ENCODE results near the gene TAF9B.
A peak's percentile ranks its signal among the peaks of the same experiment; 100 is the strongest.
"Not testable (repeated sequence)": the region's sequence is repeated elsewhere in the genome, so short reads cannot be mapped to it uniquely, and the experiment has no call there.

Gene TAF9B

DNA sequence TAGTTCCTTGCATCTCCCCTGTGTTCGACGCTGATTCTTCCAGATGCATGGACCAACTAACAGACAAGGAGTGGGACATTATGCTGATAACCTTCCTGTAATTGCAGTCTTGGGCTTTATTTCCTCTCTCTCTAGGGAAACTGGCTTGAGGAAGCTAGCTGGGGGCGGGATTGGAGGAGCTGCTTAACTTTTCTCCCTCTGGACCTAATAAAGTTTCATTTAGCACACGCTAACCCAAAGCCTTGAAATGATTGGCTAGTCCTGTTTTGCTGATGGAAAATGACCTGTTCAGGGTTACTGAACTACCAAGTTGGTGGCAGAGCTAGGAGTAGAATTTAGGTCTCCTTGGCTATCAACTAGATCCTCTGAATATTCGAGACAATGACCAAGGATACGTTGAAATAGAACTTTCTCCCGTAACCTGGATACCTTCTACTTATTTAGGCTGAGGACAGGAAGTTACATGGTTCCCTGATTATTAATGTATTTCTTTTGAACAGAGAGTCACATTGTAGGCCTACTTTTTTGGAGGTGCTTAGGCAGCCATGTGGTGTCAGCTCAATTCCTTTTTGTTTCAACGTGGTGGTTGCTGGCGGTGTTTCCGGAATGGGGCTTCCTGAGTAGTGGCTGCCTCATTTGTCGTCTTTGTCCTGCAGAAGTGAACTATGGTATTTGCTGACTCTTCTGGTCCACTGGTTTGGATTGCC is 33.4 kb downstream of the TAF9B start:
- H3K4me1 ChIP-seq: peaks cover 23 to 45% (median 33%) of the 10 kb centered on the region in 10 experiments
- TF ChIP-seq Cebpa-rat (IDR thresholded peaks at IDR 0.05): no peak
- H3K27me3 ChIP-seq: peaks cover 32 to 69% (median 59%) of the 10 kb centered on the region in 11 experiments
- H3K9ac ChIP-seq: peak overlapping the region; percentile 86 to 97 (median 93); a peak in 16 of 22 replicates
- H3K4me3 ChIP-seq: peak overlapping the region; percentile 73 to 92 (median 84)
- peak overlapping the region in 9 of 11 experiments; percentile 90 to 97 (median 93); a peak in 13 of 22 replicates for H3K27ac ChIP-seq
- peak overlapping the region; percentile 61 to 86 (median 79) for H3K4me2 ChIP-seq
- peaks cover 59 to 70% (median 63%) of the 10 kb centered on the region in 11 experiments for H4K20me1 ChIP-seq
- H3K36me3 ChIP-seq: peaks cover 15 to 50% (median 30%) of the 10 kb centered on the region in 11 experiments; a peak in 21 of 22 replicates
- H3K9me3 ChIP-seq (replicated peaks in 1 of 11): peaks cover 9 to 35% (median 22%) of the 10 kb centered on the region in 11 experiments; a peak in 17 of 22 replicates

DNA sequence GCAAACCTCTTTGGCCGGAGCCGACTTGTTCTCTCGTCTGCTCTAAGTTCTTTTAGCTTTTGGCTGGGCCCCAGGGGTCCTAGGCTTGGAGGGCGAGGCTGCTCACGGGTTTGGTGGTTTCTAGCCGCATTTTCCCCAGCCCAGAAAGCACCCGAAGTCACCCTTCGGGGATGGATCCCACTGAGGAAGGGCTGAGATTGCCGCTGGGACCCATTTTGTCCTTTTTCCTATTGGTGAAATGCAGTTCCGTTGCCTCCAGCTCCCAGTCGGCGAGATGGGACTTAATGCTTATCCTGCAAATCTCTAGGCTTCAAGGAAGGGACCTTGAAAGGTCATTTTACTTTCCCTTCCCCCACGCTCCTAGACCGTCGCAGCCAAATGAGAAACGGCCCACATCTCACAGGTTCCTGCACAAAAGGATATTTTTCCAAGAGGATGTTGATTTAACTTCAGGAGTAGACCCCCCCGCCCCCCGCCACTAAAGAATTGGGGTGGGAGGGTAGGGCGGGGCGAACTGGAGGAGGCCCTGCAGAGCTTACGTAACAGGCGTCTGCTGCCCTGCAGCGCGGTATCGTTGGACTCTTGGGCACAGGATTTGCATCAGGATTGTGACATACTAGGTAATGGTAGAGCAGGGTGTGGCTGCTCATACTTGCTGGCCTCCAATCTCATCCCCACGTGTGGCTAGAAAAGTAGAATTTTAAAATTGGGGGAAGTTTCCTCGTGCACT is 34.8 kb downstream of the TAF9B start:
- H3K4me1 ChIP-seq: peaks cover 23 to 37% (median 31%) of the 10 kb centered on the region in 10 experiments
- peak overlapping the region; percentile 61 to 86 (median 79) for H3K4me2 ChIP-seq
- peaks cover 7 to 36% (median 15%) of the 10 kb centered on the region in 11 experiments; a peak in 16 of 22 replicates for H3K36me3 ChIP-seq
- peaks cover 29 to 68% (median 58%) of the 10 kb centered on the region in 11 experiments for H3K27me3 ChIP-seq
- H3K9ac ChIP-seq: peak overlapping the region; percentile 86 to 97 (median 93)
- peaks cover 47 to 55% (median 48%) of the 10 kb centered on the region in 11 experiments for H4K20me1 ChIP-seq
- H3K27ac ChIP-seq: peak overlapping the region; percentile 79 to 97 (median 93)
- peak overlapping the region; percentile 73 to 92 (median 84) for H3K4me3 ChIP-seq
- TF ChIP-seq Cebpa-rat (IDR thresholded peaks at IDR 0.05): peak in 2 of 11 experiments; percentile 25 to 29; a peak in 1 of 22 replicates
- H3K9me3 ChIP-seq (replicated peaks in 1 of 11): peaks cover 9 to 35% (median 22%) of the 10 kb centered on the region in 11 experiments; a peak in 17 of 22 replicates

DNA sequence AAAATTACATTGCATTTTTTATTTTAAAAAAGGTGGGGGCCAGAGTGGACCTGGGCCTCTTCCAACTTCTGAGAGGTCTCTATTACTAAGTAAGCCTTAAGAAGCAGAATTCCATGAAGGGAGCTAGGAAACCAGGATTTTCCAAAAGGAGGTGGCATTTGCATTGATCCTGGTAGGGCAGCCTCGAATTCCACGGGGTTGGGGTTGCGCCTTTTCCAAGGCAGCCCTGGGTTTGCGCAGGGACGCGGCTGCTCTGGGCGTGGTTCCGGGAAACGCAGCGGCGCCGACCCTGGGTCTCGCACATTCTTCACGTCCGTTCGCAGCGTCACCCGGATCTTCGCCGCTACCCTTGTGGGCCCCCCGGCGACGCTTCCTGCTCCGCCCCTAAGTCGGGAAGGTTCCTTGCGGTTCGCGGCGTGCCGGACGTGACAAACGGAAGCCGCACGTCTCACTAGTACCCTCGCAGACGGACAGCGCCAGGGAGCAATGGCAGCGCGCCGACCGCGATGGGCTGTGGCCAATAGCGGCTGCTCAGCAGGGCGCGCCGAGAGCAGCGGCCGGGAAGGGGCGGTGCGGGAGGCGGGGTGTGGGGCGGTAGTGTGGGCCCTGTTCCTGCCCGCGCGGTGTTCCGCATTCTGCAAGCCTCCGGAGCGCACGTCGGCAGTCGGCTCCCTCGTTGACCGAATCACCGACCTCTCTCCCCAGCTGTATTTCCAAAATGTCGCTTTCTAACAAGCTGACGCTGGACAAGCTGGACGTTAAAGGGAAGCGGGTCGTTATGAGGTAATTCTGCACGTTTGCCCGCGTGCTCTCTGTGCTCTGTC is 35.6 kb downstream of the TAF9B start, which contains the start of gene PGK1:
Gene PGK1 (plus strand): TSS at position 626 of the 824 bp plus-strand sequence. CDS start 93 bp downstream, at position 719.
- Histone ChIP-seq H3K9me3 (replicated peaks in 1 of 11) (peaks cover 9 to 35% (median 22%) of the 10 kb centered on the region in 11 experiments; a peak in 17 of 22 replicates), H3K4me2 (peak within 1 kb of the TSS; percentile 61 to 86 (median 79)), H3K36me3 (peaks cover 6 to 29% (median 13%) of the 10 kb centered on the region in 11 experiments; a peak in 13 of 22 replicates), H3K4me3 (peak within 1 kb of the TSS; percentile 73 to 92 (median 84)), H4K20me1 (peaks cover 39 to 47% (median 40%) of the 10 kb centered on the region in 11 experiments), H3K27ac (peak within 1 kb of the TSS; percentile 79 to 97 (median 93)), H3K4me1 (peaks cover 17 to 37% (median 29%) of the 10 kb centered on the region in 10 experiments), H3K9ac (peak within 1 kb of the TSS; percentile 86 to 97 (median 93)), H3K27me3 (peaks cover 28 to 68% (median 58%) of the 10 kb centered on the region in 11 experiments)
- TF ChIP-seq Cebpa-rat (IDR thresholded peaks at IDR 0.05): no peak

DNA sequence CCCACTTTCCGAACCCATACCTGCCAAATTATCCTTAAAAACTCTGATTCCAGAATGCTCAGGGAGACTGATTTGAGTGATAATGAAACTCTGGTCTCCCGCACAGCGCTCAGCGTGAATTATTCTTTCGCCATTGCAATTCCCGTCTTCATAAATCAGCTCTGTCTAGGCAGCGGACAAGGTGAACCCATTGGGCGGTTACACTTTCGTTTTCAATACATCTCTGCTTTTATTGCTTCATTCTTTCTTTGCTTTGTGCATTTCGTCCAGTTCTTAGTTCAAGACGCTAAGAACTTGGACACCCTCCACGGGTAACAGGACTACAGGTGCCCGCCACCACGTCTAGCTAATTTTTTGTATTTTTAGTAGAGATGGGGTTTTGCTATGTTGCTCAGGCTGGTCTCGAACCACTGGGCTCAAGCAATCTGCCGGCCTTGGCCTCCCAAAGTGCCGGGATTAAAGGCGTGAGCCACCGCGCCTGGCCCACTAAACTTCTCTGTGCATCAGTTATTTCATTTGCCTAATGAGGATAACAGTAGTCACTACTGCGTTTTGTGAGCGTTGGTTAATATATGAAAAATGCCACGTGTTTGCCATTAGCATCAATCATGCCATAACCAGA is 36.3 kb downstream of the TAF9B start:
- Histone ChIP-seq H3K36me3 (peaks cover 6 to 26% (median 13%) of the 10 kb centered on the region in 11 experiments; a peak in 13 of 22 replicates), H3K27me3 (peaks cover 26 to 65% (median 57%) of the 10 kb centered on the region in 11 experiments), H3K27ac (peak overlapping the region; percentile 72 to 97 (median 83); a peak in 21 of 22 replicates), H3K9ac (peak overlapping the region; percentile 64 to 95 (median 74); a peak in 21 of 22 replicates), H3K4me1 (peaks cover 10 to 33% (median 27%) of the 10 kb centered on the region in 10 experiments), H3K4me2 (peak overlapping the region; percentile 32 to 67 (median 52); a peak in 19 of 22 replicates), H3K9me3 (replicated peaks in 1 of 11) (peaks cover 9 to 35% (median 22%) of the 10 kb centered on the region in 11 experiments; a peak in 17 of 22 replicates), H3K4me3 (peak overlapping the region; percentile 35 to 92 (median 72); a peak in 16 of 20 replicates), H4K20me1 (peaks cover 32 to 40% (median 33%) of the 10 kb centered on the region in 11 experiments)
- no peak for TF ChIP-seq Cebpa-rat (IDR thresholded peaks at IDR 0.05)

DNA sequence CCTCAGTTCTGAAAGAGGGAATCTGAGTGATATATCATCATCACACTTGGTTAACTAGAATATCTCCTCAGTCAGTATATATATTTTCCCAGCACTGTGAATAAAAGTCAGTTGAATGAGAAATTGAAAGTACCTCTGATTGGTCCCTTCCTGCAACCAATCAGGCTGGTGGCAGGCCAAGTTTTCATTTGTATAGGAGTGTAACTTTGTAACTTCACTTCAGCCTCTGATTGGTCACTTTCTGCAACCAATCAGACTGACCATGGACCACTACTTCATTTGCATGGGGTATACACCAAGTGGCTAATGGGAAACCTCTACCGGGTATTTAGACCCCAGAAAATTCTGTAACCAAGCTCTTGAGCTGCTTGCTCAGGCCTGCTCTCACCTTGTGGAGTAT is 37.4 kb downstream of the TAF9B start:
- H3K9ac ChIP-seq: no peak overlapping the region
- no peak overlapping the region for H3K4me3 ChIP-seq
- H3K4me1 ChIP-seq: peaks cover 7 to 24% (median 18%) of the 10 kb centered on the region in 10 experiments
- H3K27me3 ChIP-seq: peaks cover 30 to 68% (median 57%) of the 10 kb centered on the region in 11 experiments
- H3K27ac ChIP-seq: no peak overlapping the region
- no peak overlapping the region for H3K4me2 ChIP-seq
- TF ChIP-seq Cebpa-rat (IDR thresholded peaks at IDR 0.05): no peak
- H4K20me1 ChIP-seq: peaks cover 22 to 30% (median 23%) of the 10 kb centered on the region in 11 experiments; a peak in 21 of 22 replicates
- peaks cover 2 to 18% (median 8%) of the 10 kb centered on the region in 11 experiments; a peak in 13 of 22 replicates for H3K36me3 ChIP-seq
- peaks cover 9 to 35% (median 22%) of the 10 kb centered on the region in 11 experiments; a peak in 17 of 22 replicates for H3K9me3 ChIP-seq (replicated peaks in 1 of 11)

DNA sequence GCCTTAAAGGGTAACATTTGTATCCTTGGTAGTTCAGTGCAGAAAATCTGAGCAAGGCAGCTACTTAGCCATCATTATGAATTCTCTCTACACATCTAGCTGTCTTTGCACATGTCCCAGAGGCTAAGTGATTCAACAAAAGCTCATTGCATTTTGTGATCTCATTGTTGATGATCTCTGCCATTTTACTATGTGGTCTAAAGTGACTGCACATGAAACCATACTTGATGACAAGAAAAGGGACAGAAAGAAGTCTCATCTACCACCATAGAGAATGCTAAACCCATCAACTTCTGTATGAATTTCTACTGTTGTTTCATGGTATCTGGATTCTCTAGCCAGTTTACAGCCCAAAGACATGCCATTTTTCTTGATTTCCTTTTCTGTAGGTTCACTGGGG is 41.3 kb downstream of the TAF9B start:
- H3K4me1 ChIP-seq: peaks cover 0 to 5% (median under 1%) of the 10 kb centered on the region in 10 experiments; a peak in 10 of 20 replicates
- no peak overlapping the region for H3K27ac ChIP-seq
- TF ChIP-seq Cebpa-rat (IDR thresholded peaks at IDR 0.05): no peak
- H3K9me3 ChIP-seq (replicated peaks in 1 of 11): peaks cover 0 to 20% (median 15%) of the 10 kb centered on the region in 11 experiments; a peak in 16 of 22 replicates
- peaks cover 44 to 85% (median 77%) of the 10 kb centered on the region in 11 experiments for H3K27me3 ChIP-seq
- no peak overlapping the region for H3K4me2 ChIP-seq
- H3K9ac ChIP-seq: no peak overlapping the region
- H4K20me1 ChIP-seq: no peaks in the 10 kb centered on the region
- no peaks in the 10 kb centered on the region for H3K36me3 ChIP-seq
- H3K4me3 ChIP-seq: no peak overlapping the region

DNA sequence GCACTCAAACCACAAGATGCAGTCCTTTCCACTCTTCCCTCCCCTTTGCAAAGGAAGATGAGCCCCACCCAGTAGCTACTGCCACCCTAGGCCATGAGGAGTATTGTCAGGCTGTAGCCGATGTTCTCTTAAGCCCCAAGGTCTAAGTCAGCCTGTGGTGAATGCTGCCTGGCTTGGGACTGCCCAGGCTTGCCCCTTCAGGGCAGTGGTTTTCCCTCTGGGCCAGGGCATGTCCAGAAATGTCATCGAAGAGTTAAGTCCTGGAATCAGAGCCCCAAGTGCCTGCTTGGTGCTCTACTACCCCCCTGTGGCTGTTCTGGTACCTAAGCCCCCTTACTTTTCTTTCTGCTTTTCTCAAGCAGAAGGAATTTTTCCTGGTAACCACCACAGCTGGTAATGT is 47.2 kb downstream of the TAF9B start:
- no peaks in the 10 kb centered on the region for H3K4me1 ChIP-seq
- TF ChIP-seq Cebpa-rat (IDR thresholded peaks at IDR 0.05): no peak
- no peak overlapping the region for H3K27ac ChIP-seq
- H3K36me3 ChIP-seq: no peaks in the 10 kb centered on the region
- no peaks in the 10 kb centered on the region for H4K20me1 ChIP-seq
- H3K9ac ChIP-seq: no peak overlapping the region; a peak in 1 of 22 replicates
- H3K9me3 ChIP-seq (replicated peaks in 1 of 11): peaks cover 5 to 16% (median 13%) of the 10 kb centered on the region in 11 experiments; a peak in 16 of 22 replicates
- H3K27me3 ChIP-seq: peaks cover 39 to 87% (median 82%) of the 10 kb centered on the region in 11 experiments
- no peak overlapping the region for H3K4me3 ChIP-seq
- H3K4me2 ChIP-seq: no peak overlapping the region

DNA sequence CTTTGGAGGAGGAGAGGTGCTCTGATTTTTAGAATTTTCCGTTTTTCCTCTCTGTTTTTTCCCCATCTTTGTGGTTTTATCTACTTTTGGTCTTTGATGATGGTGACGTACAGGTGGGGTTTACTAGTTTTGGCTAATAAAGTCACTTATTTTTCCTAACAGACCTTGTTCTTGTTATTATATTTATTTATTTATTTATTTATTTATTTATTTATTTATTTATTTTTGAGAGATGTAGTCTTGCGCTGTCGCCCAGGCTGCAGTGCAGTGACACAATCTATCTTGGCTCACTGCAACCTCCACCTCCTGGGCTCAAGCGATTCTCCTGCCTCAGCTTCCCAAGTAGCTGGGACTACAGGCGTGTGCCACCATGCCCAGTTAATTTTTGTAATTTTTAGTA is 58.0 kb downstream of the TAF9B start:
- not testable (repeated sequence) for H4K20me1 ChIP-seq, H3K9ac ChIP-seq, H3K27ac ChIP-seq, H3K4me3 ChIP-seq, H3K4me2 ChIP-seq, H3K36me3 ChIP-seq, H3K4me1 ChIP-seq
- H3K27me3 ChIP-seq: peaks cover 7 to 45% (median 30%) of the 10 kb centered on the region in 11 experiments; a peak in 20 of 22 replicates
- peaks cover 0 to 14% (median 6%) of the 10 kb centered on the region in 11 experiments; a peak in 14 of 22 replicates for H3K9me3 ChIP-seq (replicated peaks in 1 of 11)
